Upper lobe of right lung (tissue), 1 donor: ENCODE measurements around the gene GTSE1. TPM values are rescaled to one million over a fixed set of nuclear protein-coding genes. Genes with fewer than 3 reads are reported as not detected.

Experiments used
- ATAC-seq: fragments of 200-7000 bp; cut with Tn5 transposase; one replicate; pipeline ENCODE4 v1.9.1; 2020; ENCODE audit warnings: mild to moderate bottlenecking, moderate library complexity
- DNase-seq: peaks from one replicate; pipeline ENCODE4 v3.0.0-alpha.2; 2020
- H3K27ac ChIP-seq: fragments of 200-600 bp; one replicate; pipeline ENCODE4 v1.8.0; 2022
- H3K27me3 ChIP-seq: fragments of 200-600 bp; one replicate; pipeline ENCODE4 v1.8.0; 2022; ENCODE audit warnings: mild to moderate bottlenecking
- H3K36me3 ChIP-seq: fragments of 200-600 bp; one replicate; pipeline ENCODE4 v1.8.0; 2022
- H3K4me1 ChIP-seq: fragments of 200-600 bp; one replicate; pipeline ENCODE4 v1.8.0; 2022
- H3K4me3 ChIP-seq: fragments of 200-600 bp; one replicate; pipeline ENCODE4 v1.8.0; 2022; ENCODE audit warnings: mild to moderate bottlenecking
- H3K9me3 ChIP-seq: fragments of 200-600 bp; one replicate; pipeline ENCODE4 v1.8.0; 2022
- CTCF ChIP-seq: fragments of 200-600 bp; IDR thresholded peaks from one replicate; pipeline ENCODE4 v1.8.0; 2022; ENCODE audit warnings: antibody characterized with exemption
- intact Hi-C: fragments of 100-400 bp; cut with DNase I; formaldehyde crosslinking; loops from one replicate; pipeline ENCODE4 v1.11.0; 2022
- total RNA-seq: library from RNA; stranded (reverse); fragmentation: NEBNext Ultra II Directional; extraction: Animal tissue kit (Norgen Biotek cat#: 25700); gene quantifications from one replicate; pipeline ENCODE4 v1.2.1, GENCODE V29; 2021
- donor health status: DM: no; HTN: yes; CAD: no; lungs with severe emphysema.

The GTSE1 gene
- total RNA-seq, 1 donor from 2014 or later: 0.43 TPM

- H3K4me1 ChIP-seq: peaks cover 12% of the 10 kb centered on the region
Observed at GRCh38 chr22:46378426-46379065, 81.9 kb downstream of the GTSE1 start.

GRCh38 chr22:46379066-46379930 is 82.6 kb downstream of the GTSE1 start:
- ATAC-seq: peak; percentile 35
- peak overlapping the region; percentile 80 for H3K27ac ChIP-seq
- no peaks in the 10 kb centered on the region for H3K36me3 ChIP-seq
- peaks cover 5% of the 10 kb centered on the region for H3K4me1 ChIP-seq
- H3K4me3 ChIP-seq: no peak overlapping the region
- H3K9me3 ChIP-seq: no peaks in the 10 kb centered on the region
- H3K27me3 ChIP-seq: no peaks in the 10 kb centered on the region
- no peak for DNase-seq
- no peak for TF ChIP-seq CTCF
- intact Hi-C loops: no loop called here

More at GRCh38 chr22:46378426-46379065, 81.9 kb downstream of the GTSE1 start:
- no peaks in the 10 kb centered on the region for H3K36me3 ChIP-seq
- DNase-seq: no peak
- ATAC-seq: no peak
- H3K27ac ChIP-seq: peak overlapping the region; percentile 80
- TF ChIP-seq CTCF: no peak
- H3K27me3 ChIP-seq: no peaks in the 10 kb centered on the region
- H3K4me3 ChIP-seq: no peak overlapping the region
- intact Hi-C loops: no loop called here
- H3K9me3 ChIP-seq: no peaks in the 10 kb centered on the region

GRCh38 chr22:46380069-46380468 is 83.4 kb downstream of the GTSE1 start:
- H3K4me1 ChIP-seq: peaks cover 4% of the 10 kb centered on the region
- no peak for TF ChIP-seq CTCF
- H3K36me3 ChIP-seq: no peaks in the 10 kb centered on the region
- intact Hi-C loops: no loop called here
- H3K9me3 ChIP-seq: no peaks in the 10 kb centered on the region
- H3K27me3 ChIP-seq: no peaks in the 10 kb centered on the region
- ATAC-seq (no peak), DNase-seq (no peak)
- H3K4me3 ChIP-seq: no peak overlapping the region
- peak overlapping the region; percentile 51 for H3K27ac ChIP-seq

Other genes with a start within 250 kb of the GTSE1 start
- gene PPARA, start 146.3 kb upstream of the GTSE1 start, total RNA-seq: 18.4 TPM
- gene CDPF1, start 46.6 kb upstream of the GTSE1 start, total RNA-seq: 9.0 TPM
- not detected for gene PKDREJ, start 33.5 kb upstream of the GTSE1 start, total RNA-seq
- gene TTC38, start 28.9 kb upstream of the GTSE1 start, total RNA-seq: 26.3 TPM
- 34.9 TPM for gene TRMU, start 38.8 kb downstream of the GTSE1 start, total RNA-seq
- gene CELSR1, start 240.8 kb downstream of the GTSE1 start, total RNA-seq: 53.5 TPM